ENCODE results near the gene CDK17. TPM values are rescaled to one million over a fixed set of nuclear protein-coding genes. Genes with fewer than 3 reads are reported as not detected.

Gene CDK17
- total RNA-seq, 1 donor from 2014 or later, result 72.4 TPM

GRCh38 chr12:96337953-96338352, 62.3 kb downstream of the CDK17 start:
- Histone ChIP-seq H3K27me3 (no peaks in the 10 kb centered on the region), H3K9me3 (no peaks in the 10 kb centered on the region), H3K36me3 (no peaks in the 10 kb centered on the region), H3K4me3 (no peak overlapping the region), H3K27ac (no peak overlapping the region), H3K4me1 (no peaks in the 10 kb centered on the region)
- intact Hi-C loops (cut with DNase I), result no loop called here
- TF ChIP-seq POLR2AphosphoS5 (IDR thresholded peaks at IDR 0.05; ENCODE audit: insufficient read depth in 1 of 2, low read depth in 1 of 2) (no peak), POLR2A (IDR thresholded peaks at IDR 0.05) (no peak), CTCF (IDR thresholded peaks at IDR 0.05) (no peak)
- DNase-seq (ENCODE audit: extremely low spot score in 2 of 2), result no peak

DNA sequence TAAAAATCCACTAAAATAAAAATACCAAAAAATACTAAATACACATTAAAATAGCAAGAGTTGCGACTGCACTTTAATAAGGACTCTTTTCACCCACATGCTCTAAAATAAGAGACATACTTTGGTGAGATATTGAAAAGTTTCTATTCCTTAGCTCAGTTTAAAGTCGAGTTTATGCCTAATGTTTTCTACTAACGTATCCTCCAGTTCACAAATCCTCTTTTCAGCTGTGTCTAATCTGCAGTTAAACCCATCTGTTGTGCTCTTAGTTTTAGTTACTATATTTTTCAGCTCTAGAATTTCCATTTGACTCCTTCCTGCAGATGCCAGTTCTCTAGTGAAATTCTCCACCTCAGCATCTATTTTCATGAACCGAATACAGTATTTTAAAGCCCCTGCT, 63.8 kb downstream of the CDK17 start:
- intact Hi-C loops (cut with DNase I), result no loop called here

GRCh38 chr12:96335270-96335669, 65.0 kb downstream of the CDK17 start:
- no peaks in the 10 kb centered on the region for H3K9me3 ChIP-seq
- no peak for DNase-seq (ENCODE audit: extremely low spot score in 2 of 2)
- H3K27me3 ChIP-seq, result no peaks in the 10 kb centered on the region
- no peaks in the 10 kb centered on the region for H3K4me1 ChIP-seq
- H3K36me3 ChIP-seq, result no peaks in the 10 kb centered on the region
- TF ChIP-seq POLR2AphosphoS5 (IDR thresholded peaks at IDR 0.05; ENCODE audit: insufficient read depth in 1 of 2, low read depth in 1 of 2), result no peak
- no peak for TF ChIP-seq CTCF (IDR thresholded peaks at IDR 0.05)
- no peak for TF ChIP-seq POLR2A (IDR thresholded peaks at IDR 0.05)
- intact Hi-C loops (cut with DNase I), result no loop called here
- H3K27ac ChIP-seq, result no peak overlapping the region
- no peak overlapping the region for H3K4me3 ChIP-seq

More for the DNA sequence above, 63.8 kb downstream of the CDK17 start:
- TF ChIP-seq POLR2A (IDR thresholded peaks at IDR 0.05) (no peak), CTCF (IDR thresholded peaks at IDR 0.05) (no peak), POLR2AphosphoS5 (IDR thresholded peaks at IDR 0.05; ENCODE audit: insufficient read depth in 1 of 2, low read depth in 1 of 2) (no peak)
- no peaks in the 10 kb centered on the region for H3K9me3 ChIP-seq
- H3K4me1 ChIP-seq, result no peaks in the 10 kb centered on the region
- H3K4me3 ChIP-seq, result no peak overlapping the region
- no peaks in the 10 kb centered on the region for H3K36me3 ChIP-seq
- no peak overlapping the region for H3K27ac ChIP-seq
- H3K27me3 ChIP-seq, result no peaks in the 10 kb centered on the region
- DNase-seq (ENCODE audit: extremely low spot score in 2 of 2), result no peak

DNA sequence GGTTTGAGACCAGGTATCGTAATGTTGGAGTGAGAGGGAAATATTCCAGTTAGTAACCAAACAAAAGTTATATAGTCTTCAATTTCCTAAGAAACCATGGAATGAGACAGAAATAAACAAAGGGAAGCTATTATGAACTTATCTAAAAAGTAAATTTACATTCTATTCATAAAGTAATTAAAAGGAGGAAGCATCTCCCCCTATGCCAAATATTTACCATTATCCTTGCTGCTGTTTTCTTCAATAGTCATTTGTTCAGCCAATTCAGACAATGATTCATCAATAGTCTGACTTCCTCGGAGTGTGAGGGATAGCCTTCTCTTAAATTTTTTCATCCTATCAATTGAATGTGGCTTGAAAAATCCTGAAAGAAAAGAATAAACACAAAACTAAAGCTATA, 65.7 kb downstream of the CDK17 start:
- Histone ChIP-seq H3K9me3 (no peaks in the 10 kb centered on the region), H3K27me3 (no peaks in the 10 kb centered on the region), H3K4me1 (no peaks in the 10 kb centered on the region), H3K27ac (no peak overlapping the region), H3K4me3 (no peak overlapping the region), H3K36me3 (no peaks in the 10 kb centered on the region)
- DNase-seq (ENCODE audit: extremely low spot score in 2 of 2), result no peak
- TF ChIP-seq POLR2A (IDR thresholded peaks at IDR 0.05) (no peak), POLR2AphosphoS5 (IDR thresholded peaks at IDR 0.05; ENCODE audit: insufficient read depth in 1 of 2, low read depth in 1 of 2) (no peak), CTCF (IDR thresholded peaks at IDR 0.05) (no peak)
- intact Hi-C loops (cut with DNase I), result no loop called here

GRCh38 chr12:96329545-96329944, 70.7 kb downstream of the CDK17 start:
- H3K4me3 ChIP-seq, result no peak overlapping the region

More at GRCh38 chr12:96329545-96329944, 70.7 kb downstream of the CDK17 start:
- intact Hi-C loops (cut with DNase I), result no loop called here
- Histone ChIP-seq H3K36me3 (no peaks in the 10 kb centered on the region), H3K27ac (no peak overlapping the region), H3K4me1 (peaks cover 13% of the 10 kb centered on the region), H3K9me3 (no peaks in the 10 kb centered on the region), H3K27me3 (no peaks in the 10 kb centered on the region)
- TF ChIP-seq POLR2A (IDR thresholded peaks at IDR 0.05) (no peak), POLR2AphosphoS5 (IDR thresholded peaks at IDR 0.05; ENCODE audit: insufficient read depth in 1 of 2, low read depth in 1 of 2) (no peak), CTCF (IDR thresholded peaks at IDR 0.05) (no peak)
- no peak for DNase-seq (ENCODE audit: extremely low spot score in 2 of 2)
